Neural cell (in vitro differentiated cells): ENCODE data around the gene TMCO4. TPM values are rescaled to one million over a fixed set of nuclear protein-coding genes. Genes with fewer than 3 reads are reported as not detected.

Experiments used
- H2AFZ ChIP-seq: fragments of 200-600, 300-800 bp; sonication (generic), shearing (Covaris generic); 2 replicates; pipeline ENCODE4 v1.6.0; 2014; ENCODE audit warnings: low read depth, mild to moderate bottlenecking, antibody characterized with exemption, low read length, moderate library complexity
- H3F3A ChIP-seq: fragments of 200-600 bp; shearing (Covaris generic); 2 replicates; pipeline ENCODE4 v1.6.1; 2016; ENCODE audit warnings: mild to moderate bottlenecking, moderate library complexity, mixed read lengths, antibody characterized with exemption, low read length; ENCODE audit not compliant: insufficient read depth, poor library complexity, severe bottlenecking
- H3K27ac ChIP-seq: fragments of 200-600, 300-800 bp; sonication (generic), shearing (Covaris generic); 2 replicates; pipeline ENCODE4 v1.5.1; 2014; ENCODE audit warnings: mild to moderate bottlenecking, low read length, moderate library complexity
- H3K27me3 ChIP-seq: fragments of 300-800, 200-600 bp; sonication (generic), shearing (Covaris generic); 2 replicates; pipeline ENCODE4 v1.6.0; 2014; ENCODE audit warnings: mild to moderate bottlenecking, low read depth, low read length, moderate library complexity; ENCODE audit not compliant: insufficient read depth
- H3K36me3 ChIP-seq: fragments of 300-800, 200-600 bp; sonication (generic), shearing (Covaris generic); 2 replicates; pipeline ENCODE4 v1.5.1; 2014; ENCODE audit warnings: mild to moderate bottlenecking, antibody characterized with exemption, low read length, moderate library complexity; ENCODE audit not compliant: insufficient read depth
- H3K4me2 ChIP-seq: fragments of 300-800, 200-600 bp; sonication (generic), shearing (Covaris generic); 2 replicates; pipeline ENCODE4 v1.6.0; 2014; ENCODE audit warnings: mild to moderate bottlenecking, low read length
- H3K4me3 ChIP-seq: fragments of 300-800, 200-600 bp; sonication (generic), shearing (Covaris generic); 2 replicates; pipeline ENCODE4 v1.5.1; 2014; ENCODE audit warnings: mild to moderate bottlenecking, low read length, moderate library complexity
- H3K79me2 ChIP-seq: fragments of 200-600 bp; shearing (Covaris generic); replicated peaks from 2 replicates; pipeline ENCODE4 v1.6.0; 2014; ENCODE audit warnings: mild to moderate bottlenecking, low read length, moderate library complexity; ENCODE audit not compliant: insufficient read depth
- H3K9ac ChIP-seq: fragments of 300-800, 200-600 bp; sonication (generic), shearing (Covaris generic); 2 replicates; pipeline ENCODE4 v1.6.1; 2016; ENCODE audit warnings: mild to moderate bottlenecking, low read length, mixed read lengths
- H3K9me2 ChIP-seq: fragments of 200-600 bp; shearing (Covaris generic); 2 replicates; pipeline ENCODE4 v1.6.1; 2016; ENCODE audit warnings: mild to moderate bottlenecking, low read length, mixed read lengths; ENCODE audit not compliant: insufficient read depth
- H3K9me3 ChIP-seq: fragments of 200-600, 300-800 bp; sonication (generic), shearing (Covaris generic); 2 replicates; pipeline ENCODE4 v1.6.1; 2016; ENCODE audit warnings: mild to moderate bottlenecking, mixed run types, low read length, moderate library complexity, mixed read lengths
- H4K20me1 ChIP-seq: fragments of 200-600 bp; shearing (Covaris generic); 2 replicates; pipeline ENCODE4 v1.6.1; 2016; ENCODE audit warnings: mild to moderate bottlenecking, mixed run types; ENCODE audit not compliant: insufficient read depth
- EP300 ChIP-seq: fragments of 450-650 bp; conservative IDR thresholded peaks from 2 replicates; pipeline ENCODE4 v1.6.1; 2014; ENCODE audit warnings: antibody characterized with exemption, mild to moderate bottlenecking, moderate library complexity; ENCODE audit not compliant: poor library complexity, severe bottlenecking
- EZH2 ChIP-seq: fragments of 200-600, 300-800 bp; shearing (Covaris generic), sonication (generic); IDR thresholded peaks from 2 replicates; pipeline ENCODE4 v1.6.1; 2014; ENCODE audit warnings: antibody characterized with exemption, low read length, borderline replicate concordance, mild to moderate bottlenecking; ENCODE audit not compliant: insufficient read depth, poor library complexity, severe bottlenecking
- MXI1 ChIP-seq: fragments of 450-650 bp; conservative IDR thresholded peaks from 2 replicates; pipeline ENCODE4 v1.6.1; 2014; ENCODE audit warnings: antibody characterized with exemption, mild to moderate bottlenecking; ENCODE audit not compliant: poor library complexity, severe bottlenecking
- POLR2AphosphoS5 ChIP-seq: IDR thresholded peaks from 2 replicates; pipeline ENCODE4 v1.6.1; 2012
- RAD21 ChIP-seq: fragments of 450-650 bp; conservative IDR thresholded peaks from 2 replicates; pipeline ENCODE4 v1.6.1; 2014; ENCODE audit warnings: antibody characterized with exemption, mild to moderate bottlenecking, moderate library complexity
- REST ChIP-seq: IDR thresholded peaks from 2 replicates; pipeline ENCODE4 v1.6.1; 2012; ENCODE audit warnings: borderline replicate concordance
- SMC3 ChIP-seq: fragments of 450-650 bp; conservative IDR thresholded peaks from 2 replicates; pipeline ENCODE4 v1.6.1; 2014; ENCODE audit warnings: antibody characterized with exemption, mild to moderate bottlenecking, moderate library complexity; ENCODE audit not compliant: poor library complexity
- TAF1 ChIP-seq: IDR thresholded peaks from 2 replicates; pipeline ENCODE4 v1.6.1; 2012; ENCODE audit warnings: low read depth
- polyA plus RNA-seq: library from polyadenylated mRNA; depleted of rRNA; stranded (reverse); fragments of >200 nt; gene quantifications from 2 replicates; pipeline ENCODE4 v1.2.3, GENCODE V29; 2014
- TF ChIP-seq, protein P1 (sequence below): fragments of 450-650 bp; IDR thresholded peaks from 2 replicates; pipeline ENCODE4 v1.5.1; 2014; ENCODE audit warnings: antibody characterized with exemption, mild to moderate bottlenecking, moderate library complexity; ENCODE audit not compliant: poor library complexity, severe bottlenecking

TMCO4 gene
- polyA plus RNA-seq, 1 donor from 2014 or later, result not detected

- Histone ChIP-seq H3K9ac (no peak overlapping the region), H3K27ac (no peak overlapping the region), H3K36me3 (no peaks in the 10 kb centered on the region), H3K4me3 (no peak overlapping the region), H4K20me1 (no peaks in the 10 kb centered on the region), H3F3A (no peaks in the 10 kb centered on the region), H3K27me3 (peaks cover 28% of the 10 kb centered on the region), H3K79me2 (no peaks in the 10 kb centered on the region), H3K4me2 (no peak overlapping the region), H3K9me3 (no peaks in the 10 kb centered on the region), H3K9me2 (no peaks in the 10 kb centered on the region), H2AFZ (no peak overlapping the region)
- TF ChIP-seq EP300 (no peak), RAD21 (no peak), MXI1 (no peak), TAF1 (no peak), SMC3 (no peak), POLR2AphosphoS5 (no peak), REST (no peak), EZH2 (no peak)
- TF ChIP-seq, protein P1, sequence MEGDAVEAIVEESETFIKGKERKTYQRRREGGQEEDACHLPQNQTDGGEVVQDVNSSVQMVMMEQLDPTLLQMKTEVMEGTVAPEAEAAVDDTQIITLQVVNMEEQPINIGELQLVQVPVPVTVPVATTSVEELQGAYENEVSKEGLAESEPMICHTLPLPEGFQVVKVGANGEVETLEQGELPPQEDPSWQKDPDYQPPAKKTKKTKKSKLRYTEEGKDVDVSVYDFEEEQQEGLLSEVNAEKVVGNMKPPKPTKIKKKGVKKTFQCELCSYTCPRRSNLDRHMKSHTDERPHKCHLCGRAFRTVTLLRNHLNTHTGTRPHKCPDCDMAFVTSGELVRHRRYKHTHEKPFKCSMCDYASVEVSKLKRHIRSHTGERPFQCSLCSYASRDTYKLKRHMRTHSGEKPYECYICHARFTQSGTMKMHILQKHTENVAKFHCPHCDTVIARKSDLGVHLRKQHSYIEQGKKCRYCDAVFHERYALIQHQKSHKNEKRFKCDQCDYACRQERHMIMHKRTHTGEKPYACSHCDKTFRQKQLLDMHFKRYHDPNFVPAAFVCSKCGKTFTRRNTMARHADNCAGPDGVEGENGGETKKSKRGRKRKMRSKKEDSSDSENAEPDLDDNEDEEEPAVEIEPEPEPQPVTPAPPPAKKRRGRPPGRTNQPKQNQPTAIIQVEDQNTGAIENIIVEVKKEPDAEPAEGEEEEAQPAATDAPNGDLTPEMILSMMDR, result no peak
Observed at GRCh38 chr1:19647643-19648042, 152.1 kb downstream of the TMCO4 start.

DNA sequence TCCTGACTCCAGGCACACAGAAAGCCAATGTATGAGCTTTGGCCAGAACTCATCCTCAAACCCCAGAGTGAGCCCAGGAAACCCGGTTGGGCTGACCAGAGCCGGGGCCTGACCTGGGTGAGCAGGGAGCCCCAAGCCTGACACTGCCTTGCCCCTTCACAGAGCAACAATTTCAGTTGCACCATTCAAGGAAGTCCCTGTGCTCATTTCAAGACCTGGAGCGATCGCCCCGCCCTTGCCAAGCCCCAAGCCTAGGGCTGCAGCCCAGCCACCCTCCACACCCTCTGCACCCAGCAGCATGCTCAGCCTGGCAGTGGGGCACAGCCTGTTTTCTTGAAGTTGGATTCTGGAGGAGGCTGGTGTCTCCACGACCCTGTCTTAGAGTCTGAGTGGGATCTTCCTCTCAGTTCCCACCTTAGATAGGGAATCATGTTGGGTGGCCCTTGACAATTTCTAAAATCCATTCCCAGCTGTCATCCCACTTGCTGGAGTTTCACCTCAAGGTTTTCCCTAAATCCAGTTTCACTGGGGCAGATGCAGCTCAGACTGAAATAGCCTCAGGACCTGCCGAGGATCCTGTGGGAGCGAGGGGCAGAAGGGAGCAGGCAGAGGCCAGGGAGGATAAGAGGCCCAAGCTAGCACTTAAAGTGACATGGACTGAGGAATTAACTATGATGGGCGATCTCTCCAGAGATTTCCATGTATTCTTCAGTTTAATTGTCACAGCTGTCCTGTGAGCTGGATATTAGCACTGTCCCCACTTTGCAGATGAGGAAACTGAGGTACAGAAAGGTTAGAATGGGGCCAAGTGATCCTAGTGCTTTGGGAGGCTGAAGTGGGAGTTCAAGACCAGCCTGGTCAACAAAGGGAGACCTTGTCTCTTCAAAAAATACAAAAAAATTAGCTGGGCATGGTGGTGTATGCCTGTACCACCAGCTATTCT, 153.1 kb downstream of the TMCO4 start:
- H3K27ac ChIP-seq, result no peak overlapping the region
- H3K9me2 ChIP-seq, result no peaks in the 10 kb centered on the region
- no peaks in the 10 kb centered on the region for H3K79me2 ChIP-seq

More for the DNA sequence above, 153.1 kb downstream of the TMCO4 start:
- H3K4me3 ChIP-seq, result no peak overlapping the region
- no peaks in the 10 kb centered on the region for H4K20me1 ChIP-seq
- H3K36me3 ChIP-seq, result no peaks in the 10 kb centered on the region
- no peak for TF ChIP-seq RAD21
- TF ChIP-seq SMC3, result no peak
- TF ChIP-seq TAF1, result no peak
- no peak for TF ChIP-seq REST
- TF ChIP-seq EP300, result no peak
- peaks cover 32% of the 10 kb centered on the region for H3K27me3 ChIP-seq
- H3K9ac ChIP-seq, result no peak overlapping the region
- no peak overlapping the region for H3K4me2 ChIP-seq
- H3F3A ChIP-seq, result no peaks in the 10 kb centered on the region
- H2AFZ ChIP-seq, result no peak overlapping the region
- H3K9me3 ChIP-seq, result no peaks in the 10 kb centered on the region
